SK-N-SH (cell line): ENCODE measurements around the gene CCDC28A. TPM values are rescaled to one million over a fixed set of nuclear protein-coding genes. Genes with fewer than 3 reads are reported as not detected.

Source experiments
- CTCF ChIA-PET: fragments of 300-600, 350-600 bp; formaldehyde crosslinking; extraction: SDS; loops from one replicate; lab custom pipeline; 2021; lab: Yijun Ruan, JAX
- POLR2A ChIA-PET: fragments of 350-600 bp; sonication (Branson Sonifier 250); formaldehyde crosslinking; extraction: SDS; loops from one replicate; lab custom pipeline; 2020; ENCODE audit warnings: antibody characterized with exemption, inconsistent platforms; lab: Yijun Ruan, JAX
- DNase-seq: peaks from one replicate; pipeline ENCODE4 v3.0.0; 2012
- H2AFZ ChIP-seq: fragments of 200-600 bp; sonication (generic); 2 replicates; pipeline ENCODE4 v1.8.1; 2016; ENCODE audit warnings: antibody characterized with exemption, mild to moderate bottlenecking, low read depth
- H3F3A ChIP-seq: fragments of 200-600 bp; sonication (generic); replicated peaks from 2 replicates; pipeline ENCODE3; 2016; ENCODE audit warnings: antibody characterized with exemption, mild to moderate bottlenecking; ENCODE audit not compliant: insufficient read depth
- H3K27ac ChIP-seq, 2 experiments: fragments of 200-500 bp in 1 of 2; fragments of 200-600 bp in 1 of 2; sonication (Bioruptor generic) in 1 of 2; sonication (generic), shearing (Covaris generic) in 1 of 2; 2 replicates each; pipeline versions ENCODE4 v1.5.1 to v1.6.1; 2014 to 2016; ENCODE audit warnings: low read depth in 2 of 2, inconsistent platforms in 1 of 2, low read length in 1 of 2, mild to moderate bottlenecking in 1 of 2, mixed read lengths in 1 of 2
- H3K27me3 ChIP-seq: fragments of 200-600 bp; sonication (generic), shearing (Covaris generic); 2 replicates; pipeline ENCODE4 v1.6.1; 2016; ENCODE audit warnings: mixed run types; ENCODE audit not compliant: insufficient read depth
- H3K36me3 ChIP-seq, 2 experiments: fragments of 200-500 bp in 1 of 2; fragments of 200-600 bp in 1 of 2; sonication (Bioruptor generic) in 1 of 2; sonication (generic) in 1 of 2; replicated peaks in 1 of 2; 2 replicates each; pipeline versions ENCODE3 to v1.5.1; 2014 to 2016; ENCODE audit warnings: low read length in 1 of 2, mild to moderate bottlenecking in 1 of 2; ENCODE audit not compliant: insufficient read depth in 2 of 2, control insufficient read depth in 1 of 2
- H3K4me1 ChIP-seq, 2 experiments: fragments of 200-500 bp in 1 of 2; fragments of 200-600 bp in 1 of 2; sonication (Bioruptor generic) in 1 of 2; sonication (generic), shearing (Covaris generic) in 1 of 2; 2 replicates each; pipeline versions ENCODE4 v1.5.1 to v1.6.1; 2014 to 2016; ENCODE audit warnings: low read depth in 1 of 2, low read length in 1 of 2, mixed run types in 1 of 2; ENCODE audit not compliant: insufficient read depth in 2 of 2, control insufficient read depth in 1 of 2
- H3K4me2 ChIP-seq: fragments of 200-600 bp; sonication (generic), shearing (Covaris generic); 2 replicates; pipeline ENCODE4 v1.6.1; 2017; ENCODE audit warnings: mixed run types
- H3K4me3 ChIP-seq, 2 experiments: fragments of 200-500 bp in 1 of 2; fragments of 200-600 bp in 1 of 2; sonication (Bioruptor generic) in 1 of 2; sonication (generic), shearing (Covaris generic) in 1 of 2; 2 replicates each; pipeline versions ENCODE4 v1.5.1 to v1.8.1; 2014 to 2016; ENCODE audit warnings: low read depth in 2 of 2, inconsistent platforms in 1 of 2, low read length in 1 of 2, mild to moderate bottlenecking in 1 of 2, mixed read lengths in 1 of 2, moderate library complexity in 1 of 2
- H3K79me2 ChIP-seq: fragments of 200-600 bp; sonication (generic); 2 replicates; pipeline ENCODE4 v1.8.1; 2017; ENCODE audit warnings: mild to moderate bottlenecking; ENCODE audit not compliant: insufficient read depth
- H3K9ac ChIP-seq: fragments of 200-600 bp; sonication (generic); 2 replicates; pipeline ENCODE4 v1.6.1; 2017; ENCODE audit warnings: mixed run types
- H3K9me2 ChIP-seq: fragments of 200-600 bp; sonication (generic); 2 replicates; pipeline ENCODE4 v1.6.1; 2017; ENCODE audit warnings: mixed run types
- H3K9me3 ChIP-seq: fragments of 200-600 bp; sonication (generic); 2 replicates; pipeline ENCODE4 v1.6.1; 2017; ENCODE audit warnings: mixed run types, mild to moderate bottlenecking, moderate library complexity
- H4K20me1 ChIP-seq: fragments of 200-600 bp; sonication (generic); 2 replicates; pipeline ENCODE4 v1.6.1; 2017; ENCODE audit warnings: mild to moderate bottlenecking, mixed run types; ENCODE audit not compliant: insufficient read depth
- ELF1 ChIP-seq: IDR thresholded peaks from 2 replicates; pipeline ENCODE4 v1.4.0; 2012
- FOXJ3 ChIP-seq: sonication (generic); formaldehyde crosslinking; IDR thresholded peaks from 2 replicates; pipeline ENCODE4 v1.5.1; 2020; ENCODE audit warnings: mild to moderate bottlenecking, missing genetic modification reagents
- FOXM1 ChIP-seq: IDR thresholded peaks from 2 replicates; pipeline ENCODE4 v1.4.0; 2012; ENCODE audit warnings: low read depth, mild to moderate bottlenecking
- MAX ChIP-seq: IDR thresholded peaks from 2 replicates; pipeline ENCODE4 v1.4.0; 2012; ENCODE audit warnings: low read depth
- MXI1 ChIP-seq: IDR thresholded peaks from 2 replicates; pipeline ENCODE4 v1.6.1; 2012; ENCODE audit warnings: mild to moderate bottlenecking, low read depth, low read length, improper control_type of control experiment
- NFIC ChIP-seq: IDR thresholded peaks from 2 replicates; pipeline ENCODE4 v1.4.0; 2012; ENCODE audit warnings: borderline replicate concordance
- PBX3 ChIP-seq: IDR thresholded peaks from 2 replicates; pipeline ENCODE4; 2012
- RCOR1 ChIP-seq: fragments of 150-350 bp; IDR thresholded peaks from 2 replicates; pipeline ENCODE4 v1.6.1; 2017; ENCODE audit warnings: antibody characterized with exemption, low read length
- REST ChIP-seq: IDR thresholded peaks from 2 replicates; pipeline ENCODE4 v1.6.1; 2012; ENCODE audit warnings: mild to moderate bottlenecking, low read depth, low read length, moderate library complexity
- TAF1 ChIP-seq: IDR thresholded peaks from 2 replicates; pipeline ENCODE4 v1.6.1; 2012; ENCODE audit warnings: low read depth, mild to moderate bottlenecking, low read length, moderate library complexity, borderline replicate concordance
- USF1 ChIP-seq: IDR thresholded peaks from 2 replicates; pipeline ENCODE4 v1.4.0; 2012; ENCODE audit warnings: low read depth, borderline replicate concordance
- USF2 ChIP-seq: fragments of 150-350 bp; IDR thresholded peaks from 2 replicates; pipeline ENCODE4 v1.6.1; 2017; ENCODE audit warnings: antibody characterized with exemption, low read length, low read depth, borderline replicate concordance
- ZBTB33 ChIP-seq: IDR thresholded peaks from 2 replicates; pipeline ENCODE4 v1.4.0; 2012; ENCODE audit warnings: low read depth, borderline replicate concordance
- WGBS: methylation state at CpG from one replicate; pipeline ENCODE4 v1.1.6; 2017; ENCODE audit warnings: low lambda C conversion rate; 5-methylcytosine and 5-hydroxymethylcytosine counted together
- polyA plus RNA-seq, 3 experiments: library from polyadenylated mRNA; depleted of rRNA; stranded (reverse); fragments of >200 nt; gene quantifications; 2 replicates each; pipeline ENCODE4 v1.2.3, GENCODE V29; 2012

CCDC28A gene
- polyA plus RNA-seq, 1 of the 3 experiments (the other 2 are of a cell fraction): 11.4 TPM

- Histone ChIP-seq H3K4me2 (no peak overlapping the region), H3K36me3 (no peaks in the 10 kb centered on the region), H2AFZ (no peak overlapping the region), H3K27me3 (no peaks in the 10 kb centered on the region), H3F3A (no peaks in the 10 kb centered on the region), H3K9ac (no peak overlapping the region), H3K9me3 (no peaks in the 10 kb centered on the region), H3K27ac (no peak overlapping the region), H3K79me2 (no peaks in the 10 kb centered on the region), H3K9me2 (no peaks in the 10 kb centered on the region), H4K20me1 (no peaks in the 10 kb centered on the region), H3K4me3 (no peak overlapping the region), H3K4me1 (no peaks in the 10 kb centered on the region)
- no peak for TF ChIP-seq MAX
- TF ChIP-seq FOXM1: no peak
- TF ChIP-seq PBX3: no peak
- TF ChIP-seq NFIC: no peak
- TF ChIP-seq FOXJ3 (CRISPR knock-in tag): no peak
- TF ChIP-seq MXI1: no peak
- TF ChIP-seq ZBTB33: no peak
- no peak for TF ChIP-seq REST
- TF ChIP-seq ELF1: no peak
- TF ChIP-seq RCOR1: no peak
- TF ChIP-seq USF1: no peak
- no peak for TF ChIP-seq USF2
- no peak for TF ChIP-seq TAF1
- DNase-seq: no peak
- no CpG with 5 or more reads among the region's 1 CpG for WGBS
- POLR2A ChIA-PET: no interaction called here
- CTCF ChIA-PET: no interaction called here
Measured at GRCh38 chr6:138734585-138734984, 39.0 kb upstream of the CCDC28A start.
